ENCODE results near the gene FOXI2.

FOXI2 gene

DNA sequence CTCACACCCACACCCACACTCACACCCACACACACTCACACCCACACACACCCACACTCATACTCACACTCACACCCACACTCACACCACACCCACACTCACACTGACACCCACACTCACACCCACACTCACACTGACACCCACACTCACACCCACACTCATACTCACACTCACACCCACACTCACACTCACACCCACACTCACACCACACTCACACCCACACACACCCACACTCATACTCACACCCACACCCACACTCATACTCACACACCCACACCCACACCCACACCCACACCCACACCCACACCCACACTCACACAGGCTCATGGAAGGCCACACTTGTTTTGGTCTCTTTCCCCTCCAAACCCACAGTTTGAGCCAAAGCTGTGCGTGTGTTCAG, 2.9 kb downstream of the FOXI2 start:
- Histone ChIP-seq H3K9ac (ENCODE audit: low read depth, low read length) (no peak overlapping the region), H2AFZ (ENCODE audit: low read depth, low read length) (no peak overlapping the region), H3K9me3 (ENCODE audit: insufficient read depth, low read length, severe bottlenecking) (peaks cover 4% of the 10 kb centered on the region), H3K4me2 (ENCODE audit: insufficient read depth, low read length) (no peak overlapping the region), H3K36me3 (ENCODE audit: insufficient read depth, low read length) (no peaks in the 10 kb centered on the region), H3K4me1 (ENCODE audit: insufficient read depth, low read length) (no peaks in the 10 kb centered on the region), H3K27ac (ENCODE audit: low read length) (no peak overlapping the region), H4K20me1 (ENCODE audit: insufficient read depth, low read length) (no peaks in the 10 kb centered on the region), H3K27me3 (ENCODE audit: insufficient read depth, low read length, poor library complexity) (no peaks in the 10 kb centered on the region), H3K4me3 (ENCODE audit: low read depth in 1 of 2, low read length in 2 of 2) (no peak overlapping the region), H3K79me2 (ENCODE audit: insufficient read depth, low read length) (no peaks in the 10 kb centered on the region)
- DNase-seq, result no peak
- TF ChIP-seq, protein P1, sequence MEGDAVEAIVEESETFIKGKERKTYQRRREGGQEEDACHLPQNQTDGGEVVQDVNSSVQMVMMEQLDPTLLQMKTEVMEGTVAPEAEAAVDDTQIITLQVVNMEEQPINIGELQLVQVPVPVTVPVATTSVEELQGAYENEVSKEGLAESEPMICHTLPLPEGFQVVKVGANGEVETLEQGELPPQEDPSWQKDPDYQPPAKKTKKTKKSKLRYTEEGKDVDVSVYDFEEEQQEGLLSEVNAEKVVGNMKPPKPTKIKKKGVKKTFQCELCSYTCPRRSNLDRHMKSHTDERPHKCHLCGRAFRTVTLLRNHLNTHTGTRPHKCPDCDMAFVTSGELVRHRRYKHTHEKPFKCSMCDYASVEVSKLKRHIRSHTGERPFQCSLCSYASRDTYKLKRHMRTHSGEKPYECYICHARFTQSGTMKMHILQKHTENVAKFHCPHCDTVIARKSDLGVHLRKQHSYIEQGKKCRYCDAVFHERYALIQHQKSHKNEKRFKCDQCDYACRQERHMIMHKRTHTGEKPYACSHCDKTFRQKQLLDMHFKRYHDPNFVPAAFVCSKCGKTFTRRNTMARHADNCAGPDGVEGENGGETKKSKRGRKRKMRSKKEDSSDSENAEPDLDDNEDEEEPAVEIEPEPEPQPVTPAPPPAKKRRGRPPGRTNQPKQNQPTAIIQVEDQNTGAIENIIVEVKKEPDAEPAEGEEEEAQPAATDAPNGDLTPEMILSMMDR (IDR thresholded peaks at IDR 0.05; ENCODE audit: borderline replicate concordance, extremely low read depth, low read length, poor library complexity, severe bottlenecking), result no peak
- TF ChIP-seq EZH2 (IDR thresholded peaks at IDR 0.05; ENCODE audit: borderline replicate concordance, low read depth, low read length, severe bottlenecking), result no peak
- ATAC-seq (ENCODE audit: insufficient read depth, low read depth), result no peak

- Histone ChIP-seq H3K4me2 (ENCODE audit: insufficient read depth, low read length) (no peak overlapping the region), H3K9me3 (ENCODE audit: insufficient read depth, low read length, severe bottlenecking) (peaks cover 4% of the 10 kb centered on the region), H3K27me3 (ENCODE audit: insufficient read depth, low read length, poor library complexity) (no peaks in the 10 kb centered on the region), H3K9ac (ENCODE audit: low read depth, low read length) (no peak overlapping the region), H3K4me3 (ENCODE audit: low read depth in 1 of 2, low read length in 2 of 2) (no peak overlapping the region), H3K79me2 (ENCODE audit: insufficient read depth, low read length) (no peaks in the 10 kb centered on the region), H4K20me1 (ENCODE audit: insufficient read depth, low read length) (no peaks in the 10 kb centered on the region), H2AFZ (ENCODE audit: low read depth, low read length) (no peak overlapping the region), H3K27ac (ENCODE audit: low read length) (no peak overlapping the region), H3K4me1 (ENCODE audit: insufficient read depth, low read length) (no peaks in the 10 kb centered on the region), H3K36me3 (ENCODE audit: insufficient read depth, low read length) (no peaks in the 10 kb centered on the region)
- TF ChIP-seq, protein P1 (IDR thresholded peaks at IDR 0.05; ENCODE audit: borderline replicate concordance, extremely low read depth, low read length, poor library complexity, severe bottlenecking), result no peak
- no peak for TF ChIP-seq EZH2 (IDR thresholded peaks at IDR 0.05; ENCODE audit: borderline replicate concordance, low read depth, low read length, severe bottlenecking)
- no peak for ATAC-seq (ENCODE audit: insufficient read depth, low read depth)
- DNase-seq, result no peak
Measured at GRCh38 chr10:127740596-127740995, 3.6 kb downstream of the FOXI2 start.

GRCh38 chr10:127743205-127743604, 6.2 kb downstream of the FOXI2 start:
- Histone ChIP-seq H3K9me3 (ENCODE audit: insufficient read depth, low read length, severe bottlenecking) (peaks cover 4% of the 10 kb centered on the region), H3K36me3 (ENCODE audit: insufficient read depth, low read length) (no peaks in the 10 kb centered on the region), H3K79me2 (ENCODE audit: insufficient read depth, low read length) (no peaks in the 10 kb centered on the region), H3K9ac (ENCODE audit: low read depth, low read length) (no peak overlapping the region), H3K27ac (ENCODE audit: low read length) (no peak overlapping the region), H3K4me2 (ENCODE audit: insufficient read depth, low read length) (no peak overlapping the region), H3K4me3 (ENCODE audit: low read depth in 1 of 2, low read length in 2 of 2) (no peak overlapping the region), H2AFZ (ENCODE audit: low read depth, low read length) (no peak overlapping the region), H3K27me3 (ENCODE audit: insufficient read depth, low read length, poor library complexity) (no peaks in the 10 kb centered on the region), H4K20me1 (ENCODE audit: insufficient read depth, low read length) (no peaks in the 10 kb centered on the region), H3K4me1 (ENCODE audit: insufficient read depth, low read length) (no peaks in the 10 kb centered on the region)
- TF ChIP-seq, protein P1 (IDR thresholded peaks at IDR 0.05; ENCODE audit: borderline replicate concordance, extremely low read depth, low read length, poor library complexity, severe bottlenecking), result no peak
- TF ChIP-seq EZH2 (IDR thresholded peaks at IDR 0.05; ENCODE audit: borderline replicate concordance, low read depth, low read length, severe bottlenecking), result no peak
- no peak for DNase-seq
- ATAC-seq (ENCODE audit: insufficient read depth, low read depth), result no peak

GRCh38 chr10:127744956-127745355, 8.0 kb downstream of the FOXI2 start:
- Histone ChIP-seq H2AFZ (ENCODE audit: low read depth, low read length) (no peak overlapping the region), H4K20me1 (ENCODE audit: insufficient read depth, low read length) (no peaks in the 10 kb centered on the region), H3K4me2 (ENCODE audit: insufficient read depth, low read length) (no peak overlapping the region), H3K4me1 (ENCODE audit: insufficient read depth, low read length) (no peaks in the 10 kb centered on the region), H3K36me3 (ENCODE audit: insufficient read depth, low read length) (no peaks in the 10 kb centered on the region), H3K27me3 (ENCODE audit: insufficient read depth, low read length, poor library complexity) (no peaks in the 10 kb centered on the region), H3K79me2 (ENCODE audit: insufficient read depth, low read length) (no peaks in the 10 kb centered on the region), H3K9ac (ENCODE audit: low read depth, low read length) (no peak overlapping the region), H3K9me3 (ENCODE audit: insufficient read depth, low read length, severe bottlenecking) (peaks cover 2% of the 10 kb centered on the region), H3K27ac (ENCODE audit: low read length) (no peak overlapping the region), H3K4me3 (ENCODE audit: low read depth in 1 of 2, low read length in 2 of 2) (no peak overlapping the region)
- ATAC-seq (ENCODE audit: insufficient read depth, low read depth) (no peak), DNase-seq (no peak)
- TF ChIP-seq, protein P1 (IDR thresholded peaks at IDR 0.05; ENCODE audit: borderline replicate concordance, extremely low read depth, low read length, poor library complexity, severe bottlenecking), result no peak
- TF ChIP-seq EZH2 (IDR thresholded peaks at IDR 0.05; ENCODE audit: borderline replicate concordance, low read depth, low read length, severe bottlenecking), result no peak

Data from DND-41 (cell line).